Tibial artery (tissue), 4 donors: ENCODE results near the gene MX1.

Source experiments
- DNase-seq, 2 donors: peaks; one replicate each; pipeline ENCODE4 v3.0.0-alpha.2; 2019
- H3K27ac ChIP-seq, 2 donors: fragments of 200-600 bp; sonication (generic) in 1 of 2; 1 replicate in 1 of 2; 2 replicates in 1 of 2; pipeline ENCODE4 v1.5.1; 2018 to 2019; ENCODE audit warnings: mild to moderate bottlenecking in 1 of 2
- H3K27me3 ChIP-seq, 2 donors: fragments of 200-600 bp; sonication (generic) in 1 of 2; one replicate each; pipeline versions ENCODE4 v1.5.1 to v1.6.0; 2016 to 2019
- H3K36me3 ChIP-seq, 3 donors: fragments of 200-600 bp; sonication (generic) in 2 of 3; one replicate each; pipeline ENCODE4 v1.5.1; 2016 to 2019; ENCODE audit warnings: mild to moderate bottlenecking in 2 of 3
- H3K4me1 ChIP-seq, 4 donors: fragments of 200-600 bp; sonication (generic) in 2 of 4; 1 replicate in 3 of 4; 2 replicates in 1 of 4; pipeline ENCODE4 v1.5.1; 2016 to 2019
- H3K4me3 ChIP-seq, 2 donors: fragments of 200-600 bp; sonication (generic) in 1 of 2; 1 replicate in 1 of 2; 2 replicates in 1 of 2; pipeline ENCODE4 v1.5.1; 2018 to 2019; ENCODE audit warnings: mild to moderate bottlenecking in 2 of 2
- H3K9me3 ChIP-seq, 3 donors: fragments of 200-600 bp; sonication (generic) in 1 of 3; one replicate each; pipeline ENCODE4 v1.5.1; 2016 to 2019
- CTCF ChIP-seq, 2 experiments: fragments of 200-600 bp in 1 of 2; fragments of 450-650 bp in 1 of 2; IDR thresholded peaks; one replicate each; pipeline ENCODE4 v1.5.1; 2017 to 2019; ENCODE audit warnings: antibody characterized with exemption in 2 of 2, mild to moderate bottlenecking in 1 of 2, moderate library complexity in 1 of 2
- intact Hi-C: fragments of 100-400 bp; cut with DNase I; formaldehyde crosslinking; loops from one replicate; pipeline ENCODE4 v1.15.0; 2023; ENCODE audit warnings: low total_unique reads

MX1 gene

GRCh38 chr21:41396558-41397075 lies 29.4 kb upstream of the MX1 start:
- Histone ChIP-seq H3K9me3 (no peaks in the 10 kb centered on the region), H3K27ac (no peak overlapping the region), H3K4me3 (no peak overlapping the region), H3K36me3 (peaks cover 0 to 4% (median 0%) of the 10 kb centered on the region in 3 donors), H3K27me3 (no peaks in the 10 kb centered on the region), H3K4me1 (no peaks in the 10 kb centered on the region)
- TF ChIP-seq CTCF (IDR thresholded peaks at IDR 0.05): no peak
- intact Hi-C loops: no loop called here
- peak in 1 of 2 donors; percentile 59 for DNase-seq

GRCh38 chr21:41397471-41397891 lies 28.6 kb upstream of the MX1 start:
- DNase-seq: no peak
- Histone ChIP-seq H3K36me3 (peaks cover 0 to 9% (median 0%) of the 10 kb centered on the region in 3 donors), H3K9me3 (no peaks in the 10 kb centered on the region), H3K27ac (no peak overlapping the region), H3K4me1 (no peaks in the 10 kb centered on the region), H3K4me3 (no peak overlapping the region), H3K27me3 (no peaks in the 10 kb centered on the region)
- intact Hi-C loops: no loop called here
- no peak for TF ChIP-seq CTCF (IDR thresholded peaks at IDR 0.05)

GRCh38 chr21:41398251-41398650 lies 27.8 kb upstream of the MX1 start:
- intact Hi-C loops: no loop called here
- no peaks in the 10 kb centered on the region for H3K27me3 ChIP-seq
- H3K27ac ChIP-seq: no peak overlapping the region
- peaks cover 0 to 9% (median 0%) of the 10 kb centered on the region in 3 donors for H3K36me3 ChIP-seq
- H3K4me3 ChIP-seq: no peak overlapping the region
- H3K4me1 ChIP-seq: no peaks in the 10 kb centered on the region
- DNase-seq: no peak
- TF ChIP-seq CTCF (IDR thresholded peaks at IDR 0.05): no peak
- no peaks in the 10 kb centered on the region for H3K9me3 ChIP-seq

GRCh38 chr21:41398831-41399230 lies 27.2 kb upstream of the MX1 start:
- peaks cover 0 to 9% (median 0%) of the 10 kb centered on the region in 3 donors for H3K36me3 ChIP-seq

GRCh38 chr21:41399246-41399800 lies 26.7 kb upstream of the MX1 start:
- Histone ChIP-seq H3K27me3 (no peaks in the 10 kb centered on the region), H3K36me3 (peaks cover 0 to 9% (median 0%) of the 10 kb centered on the region in 3 donors)
- intact Hi-C loops: no loop called here

More at GRCh38 chr21:41398831-41399230, 27.2 kb upstream of the MX1 start:
- no peaks in the 10 kb centered on the region for H3K27me3 ChIP-seq
- no peak for TF ChIP-seq CTCF (IDR thresholded peaks at IDR 0.05)
- no peaks in the 10 kb centered on the region for H3K9me3 ChIP-seq
- H3K4me1 ChIP-seq: no peaks in the 10 kb centered on the region
- H3K4me3 ChIP-seq: no peak overlapping the region
- no peak overlapping the region for H3K27ac ChIP-seq
- intact Hi-C loops: no loop called here
- peak in 1 of 2 donors; percentile 28 for DNase-seq

More at GRCh38 chr21:41399246-41399800, 26.7 kb upstream of the MX1 start:
- no peak overlapping the region for H3K27ac ChIP-seq
- no peaks in the 10 kb centered on the region for H3K9me3 ChIP-seq
- no peaks in the 10 kb centered on the region for H3K4me1 ChIP-seq
- no peak for TF ChIP-seq CTCF (IDR thresholded peaks at IDR 0.05)
- peak in 1 of 2 donors; percentile 21 for DNase-seq
- H3K4me3 ChIP-seq: no peak overlapping the region
